ENCODE data around the gene RALB.

RALB gene

DNA sequence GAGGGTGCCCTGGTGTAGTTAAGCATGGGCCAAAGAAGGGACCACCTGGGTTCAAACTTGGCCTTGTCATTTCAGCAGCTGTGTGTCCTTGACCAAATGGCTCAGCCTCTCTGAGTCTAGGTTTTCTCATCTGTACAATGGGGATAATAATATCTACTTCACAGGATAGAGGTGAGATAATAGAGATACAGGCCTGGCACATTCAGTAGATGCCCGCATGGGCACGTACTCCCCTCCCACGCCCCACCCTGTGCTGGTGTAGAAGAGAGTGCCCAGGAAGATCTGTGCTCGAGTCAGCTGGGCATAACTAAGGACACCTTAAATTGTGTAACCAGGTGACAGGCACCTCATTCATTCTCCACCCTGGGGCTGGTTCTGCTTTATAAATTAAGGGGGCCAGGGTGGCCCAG is 21.1 kb upstream of the RALB start:
- no peak for TF ChIP-seq KLF1 (tag by site-specific recombination; IDR thresholded peaks at IDR 0.05)
- no peak for TF ChIP-seq ZNF391 (tag by site-specific recombination; IDR thresholded peaks at IDR 0.05; ENCODE audit: borderline replicate concordance, low read depth)
- 0 out of 2 replicates have a peak, but pooled peaks have one; percentile 22 for TF ChIP-seq ZNF768 (tag by site-specific recombination; IDR thresholded peaks at IDR 0.05)
- Histone ChIP-seq H3K4me1 (ENCODE audit: control insufficient read depth, insufficient read depth, low read length) (no peaks in the 10 kb centered on the region), H3K36me3 (ENCODE audit: control insufficient read depth in 2 of 2, insufficient read depth in 1 of 2, low read length in 2 of 2) (no peaks in the 10 kb centered on the region), H3K4me3 (ENCODE audit: low read depth, low read length) (no peak overlapping the region), H3K27ac (ENCODE audit: extremely low read depth, low read depth, low read length) (no peak overlapping the region), H3K9me3 (ENCODE audit: control insufficient read depth, insufficient read depth, low read depth, low read length) (no peaks in the 10 kb centered on the region)
- CTCF ChIA-PET, result no interaction called here
- POLR2A ChIA-PET, result no interaction called here

DNA sequence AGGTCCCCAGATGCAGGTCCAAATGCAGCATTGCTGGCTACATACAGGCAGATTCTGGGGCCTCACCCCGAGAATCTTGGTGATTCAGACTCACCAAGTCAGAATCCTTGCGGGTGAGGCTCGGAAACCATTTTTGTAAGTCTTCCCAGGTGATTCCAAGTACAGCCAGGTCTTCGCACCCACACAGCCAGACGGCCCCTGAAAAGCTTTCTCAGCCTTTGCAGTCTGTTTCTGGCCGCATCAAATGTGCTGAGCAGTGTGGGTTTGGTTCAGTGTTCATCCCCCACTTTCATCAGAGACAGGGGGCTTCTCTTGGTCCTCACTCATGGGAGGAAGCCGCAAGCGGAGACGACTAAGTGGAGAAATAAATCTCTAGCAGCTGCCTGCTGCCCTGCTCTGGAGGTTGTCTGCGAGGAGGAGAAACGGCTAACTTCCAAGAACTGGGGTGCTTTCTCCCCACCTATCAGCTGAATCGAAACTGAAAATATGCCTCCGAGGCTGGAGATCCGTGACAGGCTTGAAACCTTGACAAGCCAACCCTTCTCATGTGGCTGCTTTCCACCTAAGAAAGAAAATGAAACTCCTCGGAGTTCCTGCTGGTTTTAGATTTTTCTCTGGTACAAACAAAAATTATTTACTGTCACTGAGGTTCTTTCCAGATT is 20.5 kb upstream of the RALB start:
- no peak overlapping the region for H3K27ac ChIP-seq (ENCODE audit: extremely low read depth, low read depth, low read length)
- TF ChIP-seq, protein P1, sequence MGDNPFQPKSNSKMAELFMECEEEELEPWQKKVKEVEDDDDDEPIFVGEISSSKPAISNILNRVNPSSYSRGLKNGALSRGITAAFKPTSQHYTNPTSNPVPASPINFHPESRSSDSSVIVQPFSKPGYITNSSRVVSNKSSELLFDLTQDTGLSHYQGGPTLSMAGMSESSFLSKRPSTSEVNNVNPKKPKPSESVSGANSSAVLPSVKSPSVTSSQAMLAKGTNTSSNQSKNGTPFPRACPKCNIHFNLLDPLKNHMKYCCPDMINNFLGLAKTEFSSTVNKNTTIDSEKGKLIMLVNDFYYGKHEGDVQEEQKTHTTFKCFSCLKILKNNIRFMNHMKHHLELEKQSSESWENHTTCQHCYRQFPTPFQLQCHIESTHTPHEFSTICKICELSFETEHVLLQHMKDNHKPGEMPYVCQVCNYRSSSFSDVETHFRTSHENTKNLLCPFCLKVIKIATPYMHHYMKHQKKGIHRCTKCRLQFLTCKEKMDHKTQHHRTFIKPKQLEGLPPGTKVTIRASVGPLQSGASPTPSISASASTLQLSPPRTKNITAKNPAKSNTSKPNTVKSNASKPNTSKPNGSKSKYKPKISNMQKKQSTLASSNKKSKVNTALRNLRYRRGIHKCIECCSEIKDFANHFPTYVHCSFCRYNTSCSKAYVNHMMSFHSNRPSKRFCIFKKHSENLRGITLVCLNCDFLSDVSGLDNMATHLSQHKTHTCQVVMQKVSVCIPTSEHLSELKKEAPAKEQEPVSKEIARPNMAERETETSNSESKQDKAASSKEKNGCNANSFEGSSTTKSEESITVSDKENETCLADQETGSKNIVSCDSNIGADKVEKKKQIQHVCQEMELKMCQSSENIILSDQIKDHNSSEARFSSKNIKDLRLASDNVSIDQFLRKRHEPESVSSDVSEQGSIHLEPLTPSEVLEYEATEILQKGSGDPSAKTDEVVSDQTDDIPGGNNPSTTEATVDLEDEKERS (tag by site-specific recombination; IDR thresholded peaks at IDR 0.05), result no peak
- no peak for TF ChIP-seq ZNF16 (tag by site-specific recombination; IDR thresholded peaks at IDR 0.05; ENCODE audit: low read depth)
- TF ChIP-seq, protein P2, sequence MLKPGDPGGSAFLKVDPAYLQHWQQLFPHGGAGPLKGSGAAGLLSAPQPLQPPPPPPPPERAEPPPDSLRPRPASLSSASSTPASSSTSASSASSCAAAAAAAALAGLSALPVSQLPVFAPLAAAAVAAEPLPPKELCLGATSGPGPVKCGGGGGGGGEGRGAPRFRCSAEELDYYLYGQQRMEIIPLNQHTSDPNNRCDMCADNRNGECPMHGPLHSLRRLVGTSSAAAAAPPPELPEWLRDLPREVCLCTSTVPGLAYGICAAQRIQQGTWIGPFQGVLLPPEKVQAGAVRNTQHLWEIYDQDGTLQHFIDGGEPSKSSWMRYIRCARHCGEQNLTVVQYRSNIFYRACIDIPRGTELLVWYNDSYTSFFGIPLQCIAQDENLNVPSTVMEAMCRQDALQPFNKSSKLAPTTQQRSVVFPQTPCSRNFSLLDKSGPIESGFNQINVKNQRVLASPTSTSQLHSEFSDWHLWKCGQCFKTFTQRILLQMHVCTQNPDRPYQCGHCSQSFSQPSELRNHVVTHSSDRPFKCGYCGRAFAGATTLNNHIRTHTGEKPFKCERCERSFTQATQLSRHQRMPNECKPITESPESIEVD (tag by site-specific recombination; IDR thresholded peaks at IDR 0.05), result no peak
- no peak for TF ChIP-seq ZNF48 (tag by site-specific recombination; IDR thresholded peaks at IDR 0.05)
- TF ChIP-seq, protein P3, sequence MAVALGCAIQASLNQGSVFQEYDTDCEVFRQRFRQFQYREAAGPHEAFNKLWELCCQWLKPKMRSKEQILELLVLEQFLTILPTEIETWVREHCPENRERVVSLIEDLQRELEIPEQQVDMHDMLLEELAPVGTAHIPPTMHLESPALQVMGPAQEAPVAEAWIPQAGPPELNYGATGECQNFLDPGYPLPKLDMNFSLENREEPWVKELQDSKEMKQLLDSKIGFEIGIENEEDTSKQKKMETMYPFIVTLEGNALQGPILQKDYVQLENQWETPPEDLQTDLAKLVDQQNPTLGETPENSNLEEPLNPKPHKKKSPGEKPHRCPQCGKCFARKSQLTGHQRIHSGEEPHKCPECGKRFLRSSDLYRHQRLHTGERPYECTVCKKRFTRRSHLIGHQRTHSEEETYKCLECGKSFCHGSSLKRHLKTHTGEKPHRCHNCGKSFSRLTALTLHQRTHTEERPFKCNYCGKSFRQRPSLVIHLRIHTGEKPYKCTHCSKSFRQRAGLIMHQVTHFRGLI (tag by site-specific recombination; IDR thresholded peaks at IDR 0.05), result no peak
- TF ChIP-seq ZNF311 (tag by site-specific recombination; IDR thresholded peaks at IDR 0.05; ENCODE audit: borderline replicate concordance), result no peak
- no peak for TF ChIP-seq GLI2 (tag by site-specific recombination; IDR thresholded peaks at IDR 0.05; ENCODE audit: borderline replicate concordance, low read depth)
- no peak overlapping the region for H3K4me3 ChIP-seq (ENCODE audit: low read depth, low read length)
- no peaks in the 10 kb centered on the region for H3K4me1 ChIP-seq (ENCODE audit: control insufficient read depth, insufficient read depth, low read length)
- POLR2A ChIA-PET, result interaction anchor here (1.1 kb wide), 1 partner anchor 9 kb away, joined by 3 read pairs; the partner anchor contains the start of gene TMEM185B
- no peaks in the 10 kb centered on the region for H3K36me3 ChIP-seq (ENCODE audit: control insufficient read depth in 2 of 2, insufficient read depth in 1 of 2, low read length in 2 of 2)
- H3K9me3 ChIP-seq (ENCODE audit: control insufficient read depth, insufficient read depth, low read depth, low read length), result no peaks in the 10 kb centered on the region
- CTCF ChIA-PET, result interaction anchor here (0.8 kb wide), 1 partner anchor 81 kb away, joined by 7 read pairs; no protein-coding TSS in a partner anchor

DNA sequence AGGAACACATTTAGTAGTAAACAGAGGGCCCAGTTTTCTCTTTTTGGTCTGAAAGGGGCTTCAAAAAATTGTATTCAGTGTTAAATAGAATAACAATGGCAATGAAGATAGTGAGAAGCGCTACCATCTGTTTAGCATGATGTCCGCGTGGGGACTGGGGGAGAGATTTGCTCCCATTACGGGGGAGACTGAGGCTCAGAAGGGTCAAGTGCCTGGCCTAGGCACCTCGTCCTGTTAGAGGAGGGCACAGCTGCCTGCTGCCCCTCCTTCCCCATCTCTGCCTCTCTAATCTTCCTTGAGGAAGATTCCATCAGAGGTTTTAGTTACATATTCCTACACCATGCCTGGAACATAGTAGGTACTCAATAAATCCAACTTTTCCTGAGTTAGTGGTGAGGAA is 19.4 kb upstream of the RALB start:
- POLR2A ChIA-PET, result no interaction called here
- Histone ChIP-seq H3K9me3 (ENCODE audit: control insufficient read depth, insufficient read depth, low read depth, low read length) (no peaks in the 10 kb centered on the region), H3K27ac (ENCODE audit: extremely low read depth, low read depth, low read length) (no peak overlapping the region), H3K4me1 (ENCODE audit: control insufficient read depth, insufficient read depth, low read length) (no peaks in the 10 kb centered on the region), H3K36me3 (ENCODE audit: control insufficient read depth in 2 of 2, insufficient read depth in 1 of 2, low read length in 2 of 2) (no peaks in the 10 kb centered on the region), H3K4me3 (ENCODE audit: low read depth, low read length) (no peak overlapping the region)
- CTCF ChIA-PET, result interaction anchor here (0.8 kb wide), 1 partner anchor 80 kb away, joined by 7 read pairs; no protein-coding TSS in a partner anchor
- no peak for TF ChIP-seq ZNF707 (tag by site-specific recombination; IDR thresholded peaks at IDR 0.05)
- TF ChIP-seq ZNF792 (tag by site-specific recombination; IDR thresholded peaks at IDR 0.05), result no peak
- TF ChIP-seq, protein P4, sequence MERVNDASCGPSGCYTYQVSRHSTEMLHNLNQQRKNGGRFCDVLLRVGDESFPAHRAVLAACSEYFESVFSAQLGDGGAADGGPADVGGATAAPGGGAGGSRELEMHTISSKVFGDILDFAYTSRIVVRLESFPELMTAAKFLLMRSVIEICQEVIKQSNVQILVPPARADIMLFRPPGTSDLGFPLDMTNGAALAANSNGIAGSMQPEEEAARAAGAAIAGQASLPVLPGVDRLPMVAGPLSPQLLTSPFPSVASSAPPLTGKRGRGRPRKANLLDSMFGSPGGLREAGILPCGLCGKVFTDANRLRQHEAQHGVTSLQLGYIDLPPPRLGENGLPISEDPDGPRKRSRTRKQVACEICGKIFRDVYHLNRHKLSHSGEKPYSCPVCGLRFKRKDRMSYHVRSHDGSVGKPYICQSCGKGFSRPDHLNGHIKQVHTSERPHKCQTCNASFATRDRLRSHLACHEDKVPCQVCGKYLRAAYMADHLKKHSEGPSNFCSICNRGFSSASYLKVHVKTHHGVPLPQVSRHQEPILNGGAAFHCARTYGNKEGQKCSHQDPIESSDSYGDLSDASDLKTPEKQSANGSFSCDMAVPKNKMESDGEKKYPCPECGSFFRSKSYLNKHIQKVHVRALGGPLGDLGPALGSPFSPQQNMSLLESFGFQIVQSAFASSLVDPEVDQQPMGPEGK (tag by site-specific recombination; IDR thresholded peaks at IDR 0.05), result no peak
- TF ChIP-seq ZNF174 (tag by site-specific recombination; IDR thresholded peaks at IDR 0.05), result no peak
- no peak for TF ChIP-seq WT1 (tag by site-specific recombination; IDR thresholded peaks at IDR 0.05)
- no peak for TF ChIP-seq ZSCAN30 (tag by site-specific recombination; IDR thresholded peaks at IDR 0.05)
- TF ChIP-seq ZFP41 (tag by site-specific recombination; IDR thresholded peaks at IDR 0.05; ENCODE audit: borderline replicate concordance), result no peak
- TF ChIP-seq ZFP3 (tag by site-specific recombination; IDR thresholded peaks at IDR 0.05; ENCODE audit: low read depth), result no peak
- TF ChIP-seq, protein P5, sequence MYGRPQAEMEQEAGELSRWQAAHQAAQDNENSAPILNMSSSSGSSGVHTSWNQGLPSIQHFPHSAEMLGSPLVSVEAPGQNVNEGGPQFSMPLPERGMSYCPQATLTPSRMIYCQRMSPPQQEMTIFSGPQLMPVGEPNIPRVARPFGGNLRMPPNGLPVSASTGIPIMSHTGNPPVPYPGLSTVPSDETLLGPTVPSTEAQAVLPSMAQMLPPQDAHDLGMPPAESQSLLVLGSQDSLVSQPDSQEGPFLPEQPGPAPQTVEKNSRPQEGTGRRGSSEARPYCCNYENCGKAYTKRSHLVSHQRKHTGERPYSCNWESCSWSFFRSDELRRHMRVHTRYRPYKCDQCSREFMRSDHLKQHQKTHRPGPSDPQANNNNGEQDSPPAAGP (tag by site-specific recombination; IDR thresholded peaks at IDR 0.05), result no peak
- no peak for TF ChIP-seq ZNF558 (tag by site-specific recombination; IDR thresholded peaks at IDR 0.05)
- TF ChIP-seq ZNF311 (tag by site-specific recombination; IDR thresholded peaks at IDR 0.05; ENCODE audit: borderline replicate concordance), result no peak
- TF ChIP-seq GLI2 (tag by site-specific recombination; IDR thresholded peaks at IDR 0.05; ENCODE audit: borderline replicate concordance, low read depth), result no peak
- TF ChIP-seq ZNF114 (tag by site-specific recombination; IDR thresholded peaks at IDR 0.05), result no peak

All from HEK293 (cell line).